ENCODE results near the gene ATP2B1. TPM values are rescaled to one million over a fixed set of nuclear protein-coding genes. Genes with fewer than 3 reads are reported as not detected.

The ATP2B1 gene
- polyA plus RNA-seq, 10 donors, result 61.0 to 114 (median 82.6) TPM

- no peak for DNase-seq
These were observed 164.6 kb downstream of the ATP2B1 start for GRCh38 chr12:89544022-89544421.

- DNase-seq, result peak; percentile 69 to 86 (median 79)
These were observed 165.6 kb downstream of the ATP2B1 start for GRCh38 chr12:89542912-89543592.

GRCh38 chr12:89542236-89542635, 166.4 kb downstream of the ATP2B1 start:
- DNase-seq, result no peak

- DNase-seq, result no peak
These were observed 168.1 kb downstream of the ATP2B1 start for GRCh38 chr12:89540586-89540985.

GRCh38 chr12:89539426-89540223, 169.0 kb downstream of the ATP2B1 start:
- no peak for DNase-seq

- DNase-seq, result no peak
These were observed 169.7 kb downstream of the ATP2B1 start for GRCh38 chr12:89538897-89539296.

Other genes starting within 250 kb of the ATP2B1 start
- 1 to 10 TPM; 2.3 to 4.9 (median 4.1) TPM for gene GALNT4, start 184.0 kb downstream of the ATP2B1 start, polyA plus RNA-seq (ENCODE audit: insufficient read length in 10 of 10)
- gene POC1B, start 182.8 kb downstream of the ATP2B1 start, polyA plus RNA-seq (ENCODE audit: insufficient read length in 10 of 10), result 10 to 100 TPM in 7 of 10 donors, 1 to 10 TPM in 3; 8.3 to 13.4 (median 10.5) TPM